ENCODE data around the gene ZNF414. TPM values are rescaled to one million over a fixed set of nuclear protein-coding genes. Genes with fewer than 3 reads are reported as not detected.

ZNF414 gene
- total and polyA plus RNA-seq, 2 of the 4 experiments (the other 2 are of a cell fraction), result 3.2 to 14.2 TPM

DNA sequence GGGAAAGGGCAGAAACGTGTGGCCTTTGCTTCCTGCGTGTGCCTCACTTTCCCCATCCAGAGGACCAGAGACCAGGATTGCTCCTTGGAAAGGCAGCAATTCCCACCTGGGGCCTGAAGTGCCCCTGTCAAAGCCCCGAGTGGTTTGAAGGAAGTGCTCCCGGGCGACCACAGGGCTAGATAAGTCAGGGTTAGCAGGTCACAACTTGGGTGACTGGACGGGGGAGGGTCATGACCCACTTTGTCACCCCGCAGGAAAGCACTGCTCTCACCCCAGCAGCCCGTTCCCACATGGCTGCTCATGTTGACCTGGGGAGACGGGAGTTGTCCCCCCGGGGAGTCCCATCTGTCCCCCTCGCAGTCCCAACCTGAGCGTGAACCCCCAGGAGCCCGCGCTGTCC lies 12.0 kb downstream of the ZNF414 start:
- H4K91ac ChIP-seq (ENCODE audit: insufficient read depth, low read depth, low read length), result no peak overlapping the region
- no peak overlapping the region for H3K18ac ChIP-seq (ENCODE audit: low read depth, low read length)
- CTCF ChIA-PET, result no interaction called here
- H2AFZ ChIP-seq (replicated peaks; ENCODE audit: low read length, poor library complexity), result peak overlapping the region; percentile 21
- no peaks in the 10 kb centered on the region for H3K9me3 ChIP-seq (ENCODE audit: control insufficient read depth, insufficient read depth, low read length)
- H3K9ac ChIP-seq (ENCODE audit: low read depth, low read length), result no peak overlapping the region
- H2BK20ac ChIP-seq (ENCODE audit: low read depth, low read length), result no peak overlapping the region
- POLR2A ChIA-PET (ENCODE audit: unreplicated experiment), result no interaction called here
- no peak overlapping the region for H3K4me2 ChIP-seq (ENCODE audit: low read depth, low read length)
- no peaks in the 10 kb centered on the region for H3K27me3 ChIP-seq (ENCODE audit: control insufficient read depth, insufficient read depth, low read length)
- no peak overlapping the region for H2BK120ac ChIP-seq (ENCODE audit: low read depth, low read length)
- no peak overlapping the region for H2BK5ac ChIP-seq (ENCODE audit: low read depth, low read length, poor library complexity, severe bottlenecking)
- no peak overlapping the region for H3K4me3 ChIP-seq (ENCODE audit: insufficient read depth, low read depth, low read length)
- intact Hi-C loops (cut with micrococcal nuclease) (no loop called here), in situ Hi-C loops (cut with MboI; ENCODE audit: low sequenced_read_pairs) (no loop called here), dilution Hi-C loops (cut with HindIII; ENCODE audit: low sequenced_read_pairs, unreplicated experiment) (no loop called here)
- H2AK9ac ChIP-seq (replicated peaks; ENCODE audit: low read depth, low read length, poor library complexity), result no peak overlapping the region
- H3K14ac ChIP-seq (replicated peaks; ENCODE audit: low read depth, low read length), result no peak overlapping the region
- ATAC-seq (ENCODE audit: low read depth), result no peak
- WGBS, 2 experiments (ENCODE audit: extremely low coverage in 2 of 2, insufficient read length in 1 of 2), result 90% methylated on average over 6 of the region's 14 CpGs; no CpG with 5 or more reads in 1 of the 2 experiments
- H3K56ac ChIP-seq (ENCODE audit: extremely low read depth, insufficient read depth, low read length), result no peak overlapping the region
- H3K4ac ChIP-seq (ENCODE audit: low read depth, low read length), result no peak overlapping the region
- no peaks in the 10 kb centered on the region; a peak in 1 of 4 replicates for H3K79me1 ChIP-seq (ENCODE audit: low read depth in 1 of 2, low read length in 2 of 2)
- no peaks in the 10 kb centered on the region; the same call in 1 of the 2 replicates for H4K20me1 ChIP-seq (ENCODE audit: insufficient read depth, low read length)
- no peak overlapping the region for H3K23ac ChIP-seq (ENCODE audit: low read depth, low read length)
- DNase-seq, result no peak
- H3K27ac ChIP-seq (ENCODE audit: insufficient read depth, low read length), result no peak overlapping the region
- no peaks in the 10 kb centered on the region for H3K36me3 ChIP-seq (ENCODE audit: control insufficient read depth, insufficient read depth, low read length)
- no peak overlapping the region for H2BK15ac ChIP-seq (ENCODE audit: low read depth, low read length)
- no peak overlapping the region for H4K8ac ChIP-seq (ENCODE audit: low read depth in 2 of 2, low read length in 2 of 2)
- H2AK5ac ChIP-seq (ENCODE audit: low read depth, low read length), result no peak overlapping the region
- H3K9me1 ChIP-seq (ENCODE audit: insufficient read depth, low read length), result peaks cover 3% of the 10 kb centered on the region; the same call in 1 of the 2 replicates
- TF ChIP-seq RFX5 (IDR thresholded peaks at IDR 0.05; ENCODE audit: low read depth, low read length), result no peak
- TF ChIP-seq MAFK (IDR thresholded peaks at IDR 0.05; ENCODE audit: low read depth, low read length), result no peak
- TF ChIP-seq, protein P1, sequence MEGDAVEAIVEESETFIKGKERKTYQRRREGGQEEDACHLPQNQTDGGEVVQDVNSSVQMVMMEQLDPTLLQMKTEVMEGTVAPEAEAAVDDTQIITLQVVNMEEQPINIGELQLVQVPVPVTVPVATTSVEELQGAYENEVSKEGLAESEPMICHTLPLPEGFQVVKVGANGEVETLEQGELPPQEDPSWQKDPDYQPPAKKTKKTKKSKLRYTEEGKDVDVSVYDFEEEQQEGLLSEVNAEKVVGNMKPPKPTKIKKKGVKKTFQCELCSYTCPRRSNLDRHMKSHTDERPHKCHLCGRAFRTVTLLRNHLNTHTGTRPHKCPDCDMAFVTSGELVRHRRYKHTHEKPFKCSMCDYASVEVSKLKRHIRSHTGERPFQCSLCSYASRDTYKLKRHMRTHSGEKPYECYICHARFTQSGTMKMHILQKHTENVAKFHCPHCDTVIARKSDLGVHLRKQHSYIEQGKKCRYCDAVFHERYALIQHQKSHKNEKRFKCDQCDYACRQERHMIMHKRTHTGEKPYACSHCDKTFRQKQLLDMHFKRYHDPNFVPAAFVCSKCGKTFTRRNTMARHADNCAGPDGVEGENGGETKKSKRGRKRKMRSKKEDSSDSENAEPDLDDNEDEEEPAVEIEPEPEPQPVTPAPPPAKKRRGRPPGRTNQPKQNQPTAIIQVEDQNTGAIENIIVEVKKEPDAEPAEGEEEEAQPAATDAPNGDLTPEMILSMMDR (conservative IDR thresholded peaks at IDR 0.05; ENCODE audit: low read depth, low read length), result no peak
- no peak for TF ChIP-seq CHD1 (IDR thresholded peaks at IDR 0.05; ENCODE audit: low read depth, low read length)
- TF ChIP-seq MAZ (IDR thresholded peaks at IDR 0.05; ENCODE audit: borderline replicate concordance, low read depth, low read length), result no peak
- TF ChIP-seq POLR2A (IDR thresholded peaks at IDR 0.05; ENCODE audit: low read depth, low read length), result no peak
- no peak for TF ChIP-seq SMC3 (IDR thresholded peaks at IDR 0.05; ENCODE audit: low read depth, low read length)
- TF ChIP-seq, protein P2, sequence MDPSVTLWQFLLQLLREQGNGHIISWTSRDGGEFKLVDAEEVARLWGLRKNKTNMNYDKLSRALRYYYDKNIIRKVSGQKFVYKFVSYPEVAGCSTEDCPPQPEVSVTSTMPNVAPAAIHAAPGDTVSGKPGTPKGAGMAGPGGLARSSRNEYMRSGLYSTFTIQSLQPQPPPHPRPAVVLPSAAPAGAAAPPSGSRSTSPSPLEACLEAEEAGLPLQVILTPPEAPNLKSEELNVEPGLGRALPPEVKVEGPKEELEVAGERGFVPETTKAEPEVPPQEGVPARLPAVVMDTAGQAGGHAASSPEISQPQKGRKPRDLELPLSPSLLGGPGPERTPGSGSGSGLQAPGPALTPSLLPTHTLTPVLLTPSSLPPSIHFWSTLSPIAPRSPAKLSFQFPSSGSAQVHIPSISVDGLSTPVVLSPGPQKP (IDR thresholded peaks at IDR 0.05; ENCODE audit: borderline replicate concordance, low read depth, low read length), result no peak
- TF ChIP-seq MXI1 (IDR thresholded peaks at IDR 0.05; ENCODE audit: borderline replicate concordance, low read depth, low read length), result no peak
- TF ChIP-seq, protein P3, sequence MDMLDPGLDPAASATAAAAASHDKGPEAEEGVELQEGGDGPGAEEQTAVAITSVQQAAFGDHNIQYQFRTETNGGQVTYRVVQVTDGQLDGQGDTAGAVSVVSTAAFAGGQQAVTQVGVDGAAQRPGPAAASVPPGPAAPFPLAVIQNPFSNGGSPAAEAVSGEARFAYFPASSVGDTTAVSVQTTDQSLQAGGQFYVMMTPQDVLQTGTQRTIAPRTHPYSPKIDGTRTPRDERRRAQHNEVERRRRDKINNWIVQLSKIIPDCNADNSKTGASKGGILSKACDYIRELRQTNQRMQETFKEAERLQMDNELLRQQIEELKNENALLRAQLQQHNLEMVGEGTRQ (IDR thresholded peaks at IDR 0.05; ENCODE audit: low read depth, low read length), result no peak
- no peak for TF ChIP-seq RAD21 (IDR thresholded peaks at IDR 0.05; ENCODE audit: low read length)
- H3K4me1 ChIP-seq (ENCODE audit: control insufficient read depth, insufficient read depth, low read length), result no peaks in the 10 kb centered on the region; the same call in 1 of the 2 replicates
- no peak overlapping the region for H4K5ac ChIP-seq (ENCODE audit: low read depth, low read length)
- BruUV-seq (replicated peaks), result no TSS peak

Measured in IMR-90 (cell line).